Epithelial cell of proximal tubule (primary cell): ENCODE data around the gene CYP39A1. TPM values are rescaled to one million over a fixed set of nuclear protein-coding genes. Genes with fewer than 3 reads are reported as not detected.

Experiments
- DNase-seq: peaks from one replicate; pipeline ENCODE4 v3.0.0-alpha.2; 2011; ENCODE audit warnings: low read depth
- H3K4me3 ChIP-seq: 2 replicates; pipeline ENCODE4 v1.5.1; 2011; ENCODE audit warnings: low read depth, mild to moderate bottlenecking, low read length
- CTCF ChIP-seq: conservative IDR thresholded peaks from 2 replicates; pipeline ENCODE4 v1.5.1; 2012; ENCODE audit warnings: low read depth, mild to moderate bottlenecking, low read length
- total RNA-seq: library from RNA; depleted of rRNA; stranded (reverse); fragments of >200 nt; gene quantifications from 2 replicates; pipeline ENCODE4 v1.2.3, GENCODE V29; 2015

The CYP39A1 gene
- total RNA-seq, 1 donor from 2014 or later, result 1.3 TPM

- DNase-seq, result no peak
- TF ChIP-seq CTCF, result no peak
- no peak overlapping the region for H3K4me3 ChIP-seq
These were observed 126.0 kb downstream of the CYP39A1 start for GRCh38 chr6:46526607-46527006.

- no peak for TF ChIP-seq CTCF
- no peak for DNase-seq
- H3K4me3 ChIP-seq, result no peak overlapping the region
These were observed 127.0 kb downstream of the CYP39A1 start for GRCh38 chr6:46525583-46525982.

GRCh38 chr6:46521464-46521971 lies 131.1 kb downstream of the CYP39A1 start:
- TF ChIP-seq CTCF, result no peak
- DNase-seq, result no peak
- H3K4me3 ChIP-seq, result no peak overlapping the region

- DNase-seq, result no peak
- no peak overlapping the region for H3K4me3 ChIP-seq
- no peak for TF ChIP-seq CTCF
These were observed 135.4 kb downstream of the CYP39A1 start for GRCh38 chr6:46517202-46517601.

- no peak for DNase-seq
- H3K4me3 ChIP-seq, result no peak overlapping the region
- TF ChIP-seq CTCF, result no peak
These were observed 139.1 kb downstream of the CYP39A1 start for GRCh38 chr6:46513533-46513932.

- no peak for TF ChIP-seq CTCF
- no peak overlapping the region for H3K4me3 ChIP-seq
- no peak for DNase-seq
These were observed 141.3 kb downstream of the CYP39A1 start for GRCh38 chr6:46511320-46511719.

- H3K4me3 ChIP-seq, result no peak overlapping the region
- DNase-seq, result no peak
- TF ChIP-seq CTCF, result no peak
These were observed 142.0 kb downstream of the CYP39A1 start for GRCh38 chr6:46510651-46511050.
